BJ (cell line): ENCODE data around the gene HIGD1A. TPM values are rescaled to one million over a fixed set of nuclear protein-coding genes. Genes with fewer than 3 reads are reported as not detected.

Experiments used
- CTCF ChIA-PET: fragments of 350-600 bp; formaldehyde crosslinking; extraction: SDS; loops from one replicate; lab custom pipeline; 2021; ENCODE audit warnings: antibody characterized with exemption, inconsistent platforms; lab: Yijun Ruan, JAX
- POLR2A ChIA-PET: fragments of 300-600 bp; sonication (Branson Sonifier 250); formaldehyde crosslinking; extraction: SDS; loops from one replicate; lab custom pipeline; 2021; ENCODE audit warnings: antibody characterized with exemption; lab: Charles Lee
- DNase-seq: peaks from one replicate; pipeline ENCODE4 v3.0.0-alpha.2; 2011; ENCODE audit warnings: low read depth
- H3K27me3 ChIP-seq: 2 replicates; pipeline ENCODE4 v1.6.0; 2011; ENCODE audit warnings: low read length; ENCODE audit not compliant: control insufficient read depth, insufficient read depth
- H3K36me3 ChIP-seq: 2 replicates; pipeline ENCODE4 v1.5.1; 2011; ENCODE audit warnings: low read length; ENCODE audit not compliant: control insufficient read depth, insufficient read depth
- H3K4me3 ChIP-seq: 2 replicates; pipeline ENCODE4 v1.5.1; 2011; ENCODE audit warnings: low read depth, mild to moderate bottlenecking, control low read depth, low read length
- CTCF ChIP-seq: IDR thresholded peaks from 2 replicates; pipeline ENCODE4 v1.5.1; 2011; ENCODE audit warnings: low read depth, mild to moderate bottlenecking, control low read depth, inconsistent platforms, low read length, moderate library complexity; ENCODE audit not compliant: insufficient read depth
- polyA plus RNA-seq: library from polyadenylated mRNA; depleted of rRNA; stranded (reverse); fragments of >200 nt; gene quantifications from 2 replicates; pipeline ENCODE4 v1.2.3, GENCODE V29; 2011

The HIGD1A gene
- polyA plus RNA-seq, 1 experiment = 51.1 TPM

DNA sequence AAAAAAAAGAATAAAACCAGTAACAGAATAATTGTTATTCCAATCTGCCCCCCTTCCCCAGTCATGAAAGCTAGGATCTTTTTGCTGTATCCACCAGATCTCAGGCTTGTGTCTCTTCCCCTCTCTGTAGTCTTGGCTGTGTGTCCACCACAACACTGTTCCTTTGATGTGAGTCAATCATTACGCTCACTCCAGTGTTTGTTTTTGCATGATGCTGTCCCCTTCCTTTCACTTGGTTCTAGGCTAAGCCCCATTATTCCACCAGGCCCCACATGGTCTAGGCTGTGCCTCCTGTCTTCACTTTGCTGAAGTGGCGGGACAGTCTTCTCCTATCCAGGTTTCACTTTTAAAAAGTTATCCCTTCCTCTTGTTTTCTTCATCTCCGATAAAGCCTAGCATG, 18.5 kb upstream of the HIGD1A start:
- Histone ChIP-seq H3K36me3 (no peaks in the 10 kb centered on the region), H3K4me3 (no peak overlapping the region), H3K27me3 (peaks cover 3% of the 10 kb centered on the region)
- ChIA-PET CTCF (no interaction called here), POLR2A (interaction anchor here (0.6 kb wide), 1 partner anchor 90 kb away, joined by 4 read pairs; no protein-coding TSS in a partner anchor)
- DNase-seq = no peak
- TF ChIP-seq CTCF = no peak

GRCh38 chr3:42820746-42821051, 16.4 kb upstream of the HIGD1A start:
- TF ChIP-seq CTCF = no peak
- DNase-seq = no peak
- H3K27me3 ChIP-seq = no peaks in the 10 kb centered on the region
- POLR2A ChIA-PET = no interaction called here
- CTCF ChIA-PET = interaction anchor here (0.7 to 1.2 kb wide), 2 partner anchors 19 to 33 kb away, joined by 3 read pairs; no protein-coding TSS in a partner anchor
- no peak overlapping the region for H3K4me3 ChIP-seq
- H3K36me3 ChIP-seq = no peaks in the 10 kb centered on the region

- TF ChIP-seq CTCF = no peak
- POLR2A ChIA-PET = no interaction called here
- CTCF ChIA-PET = interaction anchor here (1.2 to 2.1 kb wide), 2 partner anchors 13 to 20 kb away, joined by 4 to 9 read pairs; no protein-coding TSS in a partner anchor
- DNase-seq = no peak
- H3K36me3 ChIP-seq = no peaks in the 10 kb centered on the region
- H3K4me3 ChIP-seq = no peak overlapping the region
- peaks cover 3% of the 10 kb centered on the region for H3K27me3 ChIP-seq
These were observed 15.2 kb upstream of the HIGD1A start for GRCh38 chr3:42819351-42819965.

- POLR2A ChIA-PET = interaction anchor here (0.6 kb wide), 1 partner anchor 22 kb away, joined by 3 read pairs; no protein-coding TSS in a partner anchor
- no peak for TF ChIP-seq CTCF
- CTCF ChIA-PET = interaction anchor here (0.7 to 1.4 kb wide), 2 partner anchors 23 to 43 kb away, joined by 3 to 5 read pairs; no protein-coding TSS in a partner anchor
- DNase-seq = no peak
- Histone ChIP-seq H3K4me3 (no peak overlapping the region), H3K27me3 (peaks cover 3% of the 10 kb centered on the region), H3K36me3 (no peaks in the 10 kb centered on the region)
These were observed 11.5 kb upstream of the HIGD1A start for GRCh38 chr3:42815826-42816225.

DNA sequence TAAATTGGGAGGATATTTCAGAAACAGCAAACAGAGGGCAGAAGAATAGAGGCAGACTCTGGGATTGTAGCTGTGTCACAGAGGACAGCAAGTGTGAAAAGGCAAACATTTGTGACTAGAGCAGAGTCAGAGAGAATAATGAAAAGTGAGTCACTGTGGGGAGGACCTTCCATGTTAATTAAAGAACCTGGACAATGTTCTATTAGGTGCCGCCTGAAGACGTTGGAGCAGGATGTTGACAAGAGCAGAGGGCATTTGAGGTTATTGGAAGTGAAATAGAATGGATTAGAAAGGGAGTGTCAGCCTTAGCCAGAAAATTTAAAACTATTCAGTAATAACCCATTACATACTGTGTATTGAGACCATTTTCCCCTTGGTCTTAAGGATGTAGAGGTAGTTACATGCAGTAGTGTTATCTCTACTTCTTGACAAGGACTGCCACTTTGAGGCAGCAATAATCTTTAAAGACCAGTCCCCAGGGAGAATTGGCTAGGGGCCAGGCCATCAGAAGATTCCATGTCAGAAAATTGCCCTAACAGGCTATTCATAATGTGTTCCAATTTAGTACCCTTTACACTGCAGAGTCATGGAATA, 10.7 kb upstream of the HIGD1A start:
- DNase-seq = no peak
- Histone ChIP-seq H3K36me3 (no peaks in the 10 kb centered on the region), H3K27me3 (peaks cover 3% of the 10 kb centered on the region), H3K4me3 (no peak overlapping the region)
- POLR2A ChIA-PET = no interaction called here
- CTCF ChIA-PET = interaction anchor here (0.7 to 1.4 kb wide), 2 partner anchors 24 to 43 kb away, joined by 3 to 5 read pairs; no protein-coding TSS in a partner anchor
- no peak for TF ChIP-seq CTCF
